Glomerular visceral epithelial cell (primary cell): ENCODE measurements around the gene CST9.
A peak's percentile ranks its signal among the peaks of the same experiment; 100 is the strongest.
"Not testable (repeated sequence)": the region's sequence is repeated elsewhere in the genome, so short reads cannot be mapped to it uniquely, and the experiment has no call there.

ENCODE experiments used
- DNase-seq: peaks from one replicate; pipeline ENCODE4 v3.0.0-alpha.2; 2016; ENCODE audit errors: extremely low spot score

CST9 gene

GRCh38 chr20:23623666-23624323, 18.1 kb upstream of the CST9 start:
- no peak for DNase-seq

GRCh38 chr20:23622839-23623343, 17.2 kb upstream of the CST9 start:
- peak; percentile 89 for DNase-seq

- not testable (repeated sequence) for DNase-seq
These were observed 16.7 kb upstream of the CST9 start for GRCh38 chr20:23622401-23622800.

- DNase-seq: not testable (repeated sequence)
These were observed 15.1 kb upstream of the CST9 start for GRCh38 chr20:23620670-23621386.

- no peak for DNase-seq
These were observed 8.4 kb upstream of the CST9 start for GRCh38 chr20:23614163-23614562.

- DNase-seq: no peak
These were observed 8.0 kb upstream of the CST9 start for GRCh38 chr20:23613676-23614075.

- DNase-seq: no peak
These were observed 6.7 kb upstream of the CST9 start for GRCh38 chr20:23612396-23612795.

GRCh38 chr20:23609486-23610109, 3.9 kb upstream of the CST9 start:
- no peak for DNase-seq

GRCh38 chr20:23608251-23608846, 2.6 kb upstream of the CST9 start:
- DNase-seq: no peak

- no peak for DNase-seq
These were observed 2.0 kb upstream of the CST9 start for GRCh38 chr20:23607497-23608245.

- DNase-seq: peak; percentile 82
These were observed 934 bp upstream of the CST9 start for GRCh38 chr20:23606652-23607049.

GRCh38 chr20:23604306-23604705, 1.4 kb downstream of the CST9 start:
- no peak for DNase-seq

- DNase-seq: no peak
These were observed 2.4 kb downstream of the CST9 start for GRCh38 chr20:23603321-23603720.

GRCh38 chr20:23602699-23603098, 3.0 kb downstream of the CST9 start:
- DNase-seq: no peak

GRCh38 chr20:23602241-23602640, 3.5 kb downstream of the CST9 start:
- DNase-seq: no peak

GRCh38 chr20:23601715-23602114, 4.0 kb downstream of the CST9 start:
- no peak for DNase-seq

GRCh38 chr20:23598481-23598880, 7.2 kb downstream of the CST9 start:
- no peak for DNase-seq

GRCh38 chr20:23596579-23597250, 9.0 kb downstream of the CST9 start:
- DNase-seq: no peak

GRCh38 chr20:23595941-23596340, 9.8 kb downstream of the CST9 start:
- no peak for DNase-seq

GRCh38 chr20:23588434-23589403, 17.0 kb downstream of the CST9 start:
- no peak for DNase-seq
